B cell (primary cell): Measurements from ENCODE around the gene KNOP1. TPM values are rescaled to one million over a fixed set of nuclear protein-coding genes. Genes with fewer than 3 reads are reported as not detected.

ENCODE experiments used
- ATAC-seq: fragments of 200-7000 bp; cut with Tn5 transposase; one replicate; pipeline ENCODE4 v1.10.0; 2021; ENCODE audit warnings: low read depth, mild to moderate bottlenecking, moderate number of reproducible peaks, moderate library complexity
- CTCF ChIA-PET: fragments of 350-600 bp; sonication (Branson Sonifier 250); formaldehyde crosslinking; loops from one replicate; lab custom pipeline; 2021; ENCODE audit warnings: antibody characterized with exemption, inconsistent platforms; lab: Charles Lee
- POLR2A ChIA-PET: fragments of 350-600 bp; sonication (Branson Sonifier 250); formaldehyde crosslinking; loops from one replicate; lab custom pipeline; 2021; ENCODE audit warnings: antibody characterized with exemption; lab: Charles Lee
- DNase-seq: peaks from one replicate; pipeline ENCODE4 v3.0.0; 2013
- H2AFZ ChIP-seq: 2 replicates; pipeline ENCODE4 v1.6.1; 2012; ENCODE audit warnings: mild to moderate bottlenecking, low read depth, low read length; ENCODE audit not compliant: insufficient read depth, poor library complexity, severe bottlenecking
- H3K27ac ChIP-seq, 2 donors: 1 replicate in 1 of 2; 2 replicates in 1 of 2; pipeline ENCODE4 v1.5.1; 2012 to 2013; ENCODE audit warnings: low read length in 2 of 2, mild to moderate bottlenecking in 2 of 2, moderate library complexity in 1 of 2
- H3K27me3 ChIP-seq, 4 experiments: fragments of 200-600 bp in 1 of 4; sonication (generic) in 1 of 4; replicated peaks in 1 of 4; 1 replicate in 2 of 4; 2 replicates in 2 of 4; pipeline versions ENCODE4 v1.6.1 to v1.7.0; 2013 to 2016; ENCODE audit warnings: low read length in 3 of 4, mild to moderate bottlenecking in 2 of 4, mixed read lengths in 1 of 4, moderate library complexity in 1 of 4; ENCODE audit not compliant: insufficient read depth in 4 of 4, control insufficient read depth in 3 of 4; ENCODE audit errors: control extremely low read depth in 1 of 4
- H3K36me3 ChIP-seq, 2 experiments: replicated peaks in 1 of 2; 1 replicate in 1 of 2; 2 replicates in 1 of 2; pipeline versions ENCODE4 v1.6.1 to v1.7.1; 2013; ENCODE audit warnings: low read length in 1 of 2; ENCODE audit not compliant: insufficient read depth in 2 of 2, control insufficient read depth in 1 of 2; ENCODE audit errors: control extremely low read depth in 1 of 2, extremely low read depth in 1 of 2
- H3K4me1 ChIP-seq, 2 donors: fragments of 200-600 bp in 1 of 2; sonication (generic) in 1 of 2; 1 replicate in 1 of 2; 2 replicates in 1 of 2; pipeline versions ENCODE4 v1.5.1 to v1.6.1; 2013 to 2017; ENCODE audit warnings: low read length in 2 of 2; ENCODE audit not compliant: control insufficient read depth in 2 of 2, insufficient read depth in 2 of 2
- H3K4me2 ChIP-seq: replicated peaks from 2 replicates; pipeline ENCODE3; 2012; ENCODE audit warnings: mild to moderate bottlenecking, low read depth, low read length; ENCODE audit not compliant: poor library complexity, severe bottlenecking
- H3K4me3 ChIP-seq, 5 experiments: fragments of 200-600 bp in 1 of 5; sonication (generic) in 1 of 5; 1 replicate in 3 of 5; 2 replicates in 2 of 5; pipeline versions ENCODE4 v1.5.1 to v1.7.0; 2011 to 2016; ENCODE audit warnings: low read length in 4 of 5, mild to moderate bottlenecking in 4 of 5, low read depth in 2 of 5, control low read depth in 1 of 5, moderate library complexity in 1 of 5; ENCODE audit not compliant: insufficient read depth in 1 of 5; ENCODE audit errors: control extremely low read depth in 1 of 5, extremely low read depth in 1 of 5
- H3K79me2 ChIP-seq: fragments of 200-600 bp; sonication (generic); one replicate; pipeline ENCODE4 v1.6.0; 2016; ENCODE audit warnings: low read length; ENCODE audit not compliant: control insufficient read depth, insufficient read depth
- H3K9ac ChIP-seq: fragments of 200-600 bp; sonication (generic); 2 replicates; pipeline ENCODE4 v1.6.1; 2017; ENCODE audit warnings: mild to moderate bottlenecking, low read length, moderate library complexity
- H3K9me3 ChIP-seq, 3 donors: one replicate each; pipeline versions ENCODE4 v1.6.1 to v1.7.1; 2013; ENCODE audit warnings: low read length in 2 of 3; ENCODE audit not compliant: control insufficient read depth in 2 of 3, insufficient read depth in 1 of 3; ENCODE audit errors: control extremely low read depth in 1 of 3
- H4K20me1 ChIP-seq: 2 replicates; pipeline ENCODE4 v1.6.0; 2012; ENCODE audit warnings: mild to moderate bottlenecking, low read length; ENCODE audit not compliant: insufficient read depth, control insufficient read depth, poor library complexity, severe bottlenecking
- H3K27ac Mint-ChIP-seq: one replicate; pipeline ENCODE4 v1.8.0; 2021; ENCODE audit warnings: mixed read lengths
- H3K27me3 Mint-ChIP-seq: one replicate; pipeline ENCODE4 v1.8.0; 2021; ENCODE audit warnings: mixed read lengths
- H3K4me1 Mint-ChIP-seq: one replicate; pipeline ENCODE4 v1.8.0; 2021; ENCODE audit warnings: mixed read lengths
- H3K4me3 Mint-ChIP-seq: one replicate; pipeline ENCODE4 v1.8.0; 2021; ENCODE audit warnings: mixed read lengths
- H3K9me3 Mint-ChIP-seq: one replicate; pipeline ENCODE4 v1.8.0; 2022; ENCODE audit warnings: mixed read lengths; ENCODE audit not compliant: insufficient read depth
- CTCF ChIP-seq: fragments of 200-600 bp; IDR thresholded peaks from one replicate; pipeline ENCODE4 v1.8.0; 2022; ENCODE audit warnings: antibody characterized with exemption, mild to moderate bottlenecking
- EZH2 ChIP-seq: IDR thresholded peaks from 2 replicates; pipeline ENCODE4 v1.6.1; 2012; ENCODE audit warnings: borderline replicate concordance, low read depth, mild to moderate bottlenecking, moderate library complexity, low read length; ENCODE audit not compliant: insufficient read depth, poor library complexity, severe bottlenecking
- WGBS: methylation state at CpG from one replicate; pipeline ENCODE4 v1.1.5; 2013; ENCODE audit warnings: missing lambda C conversion rate; ENCODE audit not compliant: insufficient coverage; 5-methylcytosine and 5-hydroxymethylcytosine counted together
- intact Hi-C: fragments of 100-400 bp; cut with micrococcal nuclease; formaldehyde crosslinking; loops from one replicate; pipeline ENCODE4 v1.10.0; 2022
- polyA minus RNA-seq: library from RNA; depleted of rRNA, polyadenylated mRNA; stranded (reverse); fragments of >200 nt; gene quantifications from 2 replicates; pipeline ENCODE4 v1.2.3, GENCODE V29; 2012
- polyA plus RNA-seq: library from polyadenylated mRNA; depleted of rRNA; stranded (reverse); fragments of >200 nt; gene quantifications from 2 replicates; pipeline ENCODE4 v1.2.3, GENCODE V29; 2012
- total RNA-seq, 2 donors: library from RNA; stranded (reverse); fragments of 120-200 nt in 1 of 2; gene quantifications; 1 replicate in 1 of 2; 2 replicates in 1 of 2; pipeline versions ENCODE4 v1.2.3 to v1.2.4, GENCODE V29; 2013 to 2022

KNOP1 gene
- total RNA-seq, result 12.0 and 16.9 TPM in 2 replicates
- 14.4 TPM for total RNA-seq (2013)
- polyA plus RNA-seq, result 1.2 and 1.6 TPM in 2 replicates
- polyA minus RNA-seq, result 3.7 and 4.8 TPM in 2 replicates

- H3K9me3 Mint-ChIP-seq, result no peaks in the 10 kb centered on the region
- ChIA-PET CTCF (interaction anchor here (1.0 to 2.7 kb wide), 2 partner anchors 162 to 164 kb away, joined by 3 to 8 read pairs; partner anchors contain the start of gene VPS35L), POLR2A (interaction anchor here (1.0 kb wide), 1 partner anchor 163 kb away, joined by 4 read pairs; the partner anchor contains the start of gene VPS35L)
- H3K4me1 Mint-ChIP-seq, result peaks cover 19% of the 10 kb centered on the region
- under 1% methylated on average over 80 of the region's 88 CpGs for WGBS
- peak; percentile 94 for DNase-seq
- Histone ChIP-seq H3K9ac (peak within 1 kb of the TSS; percentile 85), H3K4me2 (peak within 1 kb of the TSS; percentile 95), H3K27ac (peak within 1 kb of the TSS in 1 of 2 donors; percentile 52), H3K4me1 (peaks cover 11 to 13% of the 10 kb centered on the region in 2 donors), H3K27me3 (no peaks in the 10 kb centered on the region), H4K20me1 (no peaks in the 10 kb centered on the region), H3K9me3 (no peaks in the 10 kb centered on the region), H3K79me2 (peaks cover 30% of the 10 kb centered on the region), H2AFZ (peak within 1 kb of the TSS; percentile 87), H3K36me3 (peaks cover 0 to 8% of the 10 kb centered on the region in 2 experiments), H3K4me3 (peak within 1 kb of the TSS; percentile 68 to 99 (median 89))
- no peaks in the 10 kb centered on the region for H3K27me3 Mint-ChIP-seq
- H3K27ac Mint-ChIP-seq, result peak within 1 kb of the TSS; percentile 81
- TF ChIP-seq EZH2 (no peak), CTCF (no peak)
- H3K4me3 Mint-ChIP-seq, result peak within 1 kb of the TSS; percentile 93
- ATAC-seq, result peak; percentile 93
- intact Hi-C loops, result loop anchor here (1.0 to 5.0 kb wide), 3 partner anchors 163 to 916 kb away; partner anchors contain the start of genes ARL6IP1 and VPS35L
Observed at GRCh38 chr16:19717741-19718623, at the start of gene KNOP1, which contains the start of gene IQCK. TSS of gene KNOP1 (minus strand) at chr16:19718227. CDS start at chr16:19715035, 3,192 bp downstream. TSS of gene IQCK (plus strand) at chr16:19718271. CDS start at chr16:19718307, 36 bp downstream.
